NCI-H82 (cell line): ENCODE data around the gene C2CD2L.
"Not testable (repeated sequence)": the region's sequence is repeated elsewhere in the genome, so short reads cannot be mapped to it uniquely, and the experiment has no call there.

ENCODE experiments used
- DNase-seq: peaks from one replicate; lab custom pipeline; 2025; lab: John Stamatoyannopoulos, UW

The C2CD2L gene

GRCh38 chr11:119106564-119107537 is at the start of gene C2CD2L:
Gene C2CD2L, plus strand, starts transcription at chr11:119107344. Its CDS starts 398 bp downstream, at chr11:119107742.
- DNase-seq, result peak; percentile 93

GRCh38 chr11:119059128-119059527 is 48.0 kb upstream of the C2CD2L start:
- DNase-seq, result not testable (repeated sequence)

DNA sequence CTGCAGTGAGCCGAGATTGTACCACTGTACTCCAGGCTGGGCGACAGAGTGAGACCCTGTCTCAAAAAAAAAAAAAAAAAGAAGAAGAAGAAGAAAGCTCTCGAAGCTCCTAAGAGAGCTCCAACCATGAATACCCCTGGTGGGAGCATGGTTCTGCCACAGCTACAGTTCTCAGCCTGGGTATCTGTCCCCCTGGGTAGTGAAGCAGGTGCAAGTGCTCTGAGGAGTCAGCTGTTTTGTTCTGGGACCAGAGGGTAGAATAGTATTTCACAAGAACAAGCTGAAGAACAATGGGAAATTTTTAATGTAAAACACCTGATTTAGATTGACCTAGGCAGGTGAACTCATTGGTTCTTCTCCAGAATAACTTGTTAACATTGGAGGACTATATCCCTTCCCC is 45.9 kb upstream of the C2CD2L start:
- no peak for DNase-seq

- DNase-seq, result no peak
Measured at GRCh38 chr11:119062779-119063178, 44.4 kb upstream of the C2CD2L start.

GRCh38 chr11:119065369-119065768 is 41.8 kb upstream of the C2CD2L start:
- DNase-seq, result peak; percentile 44

GRCh38 chr11:119067371-119068222 is 39.5 kb upstream of the C2CD2L start, which contains the start of gene VPS11:
Gene VPS11, plus strand, starts transcription at chr11:119067818. Its CDS starts 6 bp downstream, at chr11:119067824.
- peak; percentile 95 for DNase-seq

GRCh38 chr11:119077839-119078238 is 29.3 kb upstream of the C2CD2L start:
- DNase-seq, result no peak

DNA sequence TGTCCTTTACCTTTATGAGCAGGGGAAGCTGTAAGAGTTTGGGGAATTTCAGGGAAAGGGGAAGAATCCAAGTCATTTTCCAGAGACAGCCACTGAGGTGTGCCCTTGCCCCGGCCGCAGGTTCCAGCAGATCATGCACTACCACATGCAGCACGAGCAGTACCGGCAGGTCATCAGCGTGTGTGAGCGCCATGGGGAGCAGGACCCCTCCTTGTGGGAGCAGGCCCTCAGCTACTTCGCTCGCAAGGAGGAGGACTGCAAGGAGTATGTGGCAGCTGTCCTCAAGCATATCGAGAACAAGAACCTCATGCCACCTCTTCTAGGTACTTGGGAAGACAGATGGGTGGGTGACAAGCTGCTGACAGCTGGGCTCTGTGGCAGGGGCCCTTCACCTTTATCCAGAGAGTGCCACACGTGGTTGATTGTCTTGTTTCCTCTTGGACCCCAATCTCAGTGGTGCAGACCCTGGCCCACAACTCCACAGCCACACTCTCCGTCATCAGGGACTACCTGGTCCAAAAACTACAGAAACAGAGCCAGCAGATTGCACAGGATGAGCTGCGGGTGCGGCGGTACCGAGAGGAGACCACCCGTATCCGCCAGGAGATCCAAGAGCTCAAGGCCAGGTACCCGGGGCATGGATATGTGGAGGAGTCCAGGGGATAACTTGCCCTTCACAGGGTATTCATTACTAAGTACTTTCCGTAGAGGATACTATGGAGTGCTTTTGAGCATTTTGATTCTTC is 28.3 kb upstream of the C2CD2L start:
- no peak for DNase-seq

DNA sequence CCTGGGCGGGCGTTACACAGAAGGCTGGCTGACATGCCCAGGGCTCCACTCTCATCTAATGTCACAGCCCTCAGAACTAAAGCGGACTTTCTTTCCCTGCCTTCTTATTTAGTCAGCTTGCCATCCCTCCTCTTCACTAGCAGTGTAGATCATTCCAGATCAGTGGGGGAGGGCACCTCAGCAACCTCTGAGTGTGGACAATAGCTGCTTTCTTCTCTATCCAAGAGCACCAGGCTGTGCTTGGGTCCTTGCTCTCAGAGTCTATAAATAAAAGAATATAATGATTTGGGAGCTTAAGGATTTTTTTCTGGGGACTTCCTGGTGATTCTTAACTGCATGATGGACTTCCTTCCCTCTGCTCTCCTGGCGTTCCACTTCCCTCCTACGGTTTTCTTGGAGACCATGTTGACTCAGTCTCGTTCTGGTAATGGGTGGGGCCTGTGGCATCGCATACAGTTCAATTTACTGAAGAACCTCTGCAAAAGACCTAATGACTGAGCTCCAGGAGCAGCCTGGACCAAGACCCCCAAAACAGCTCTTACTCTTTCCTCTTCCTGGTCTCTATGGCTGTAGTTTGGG is 25.4 kb upstream of the C2CD2L start:
- DNase-seq, result no peak

GRCh38 chr11:119084663-119085436 is 22.3 kb upstream of the C2CD2L start, which contains the start of gene HMBS:
Gene HMBS, plus strand, starts transcription at chr11:119084881. Its CDS starts 153 bp downstream, at chr11:119085034.
- peak; percentile 95 for DNase-seq

DNA sequence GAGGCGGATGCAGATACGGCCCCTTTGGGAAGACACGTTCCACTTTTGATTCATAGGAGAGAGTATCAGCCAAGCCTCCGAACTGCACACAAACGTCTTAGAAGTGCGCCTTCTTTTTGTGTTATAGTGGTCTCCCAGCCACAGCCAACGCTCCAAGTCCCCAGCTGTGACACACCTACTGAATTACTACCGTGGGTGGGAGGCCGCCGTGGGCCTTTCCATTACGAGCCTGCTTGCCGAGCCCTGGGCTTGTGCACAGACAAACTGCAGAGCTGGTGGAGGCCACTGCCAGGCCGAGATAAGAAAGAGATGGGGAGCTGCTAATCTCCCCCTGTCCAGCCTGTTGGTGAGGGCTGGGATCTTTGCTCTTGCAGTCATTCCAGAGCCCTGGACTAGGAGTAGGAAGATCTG is 21.7 kb upstream of the C2CD2L start:
- DNase-seq, result no peak

GRCh38 chr11:119087123-119087522 is 20.0 kb upstream of the C2CD2L start:
- DNase-seq, result no peak

DNA sequence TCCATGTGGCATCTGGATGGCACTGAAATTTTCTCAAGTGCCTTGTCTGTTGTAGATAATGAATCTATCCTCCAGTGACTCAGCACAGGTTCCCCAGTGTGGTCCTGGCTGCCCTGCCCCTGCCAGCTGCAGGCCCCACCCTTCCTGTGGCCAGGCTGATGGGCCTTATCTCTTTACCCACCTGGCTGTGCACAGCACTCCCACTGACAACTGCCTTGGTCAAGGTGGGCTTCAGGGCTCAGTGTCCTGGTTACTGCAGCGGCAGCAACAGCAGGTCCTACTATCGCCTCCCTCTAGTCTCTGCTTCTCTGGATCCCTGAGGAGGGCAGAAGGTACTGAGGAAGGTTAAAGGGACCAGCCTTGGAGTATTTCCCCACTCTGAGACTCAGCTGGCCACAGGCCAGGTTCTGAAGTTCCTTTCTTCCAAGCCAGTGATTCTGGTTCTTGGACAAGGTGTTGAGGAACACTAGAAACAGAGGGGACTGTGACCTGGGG is 19.4 kb upstream of the C2CD2L start:
- no peak for DNase-seq

GRCh38 chr11:119088406-119088805 is 18.7 kb upstream of the C2CD2L start:
- no peak for DNase-seq

GRCh38 chr11:119089319-119089718 is 17.8 kb upstream of the C2CD2L start:
- peak; percentile 63 for DNase-seq

DNA sequence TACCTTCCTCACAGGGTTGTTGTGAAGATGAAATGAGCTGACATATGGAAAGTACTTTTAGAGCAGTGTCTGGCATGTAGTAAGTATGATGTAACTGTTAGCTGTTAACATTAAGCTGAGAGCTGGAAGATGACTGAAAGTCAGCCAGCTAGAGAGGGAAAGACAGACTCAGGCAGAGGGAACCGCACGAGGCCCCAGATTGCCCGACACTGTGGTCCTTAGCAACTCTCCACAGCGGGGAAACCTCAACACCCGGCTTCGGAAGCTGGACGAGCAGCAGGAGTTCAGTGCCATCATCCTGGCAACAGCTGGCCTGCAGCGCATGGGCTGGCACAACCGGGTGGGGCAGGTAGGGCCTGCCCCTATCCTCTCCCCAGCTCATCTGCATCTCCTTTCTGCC is 16.0 kb upstream of the C2CD2L start:
- peak; percentile 39 for DNase-seq

DNA sequence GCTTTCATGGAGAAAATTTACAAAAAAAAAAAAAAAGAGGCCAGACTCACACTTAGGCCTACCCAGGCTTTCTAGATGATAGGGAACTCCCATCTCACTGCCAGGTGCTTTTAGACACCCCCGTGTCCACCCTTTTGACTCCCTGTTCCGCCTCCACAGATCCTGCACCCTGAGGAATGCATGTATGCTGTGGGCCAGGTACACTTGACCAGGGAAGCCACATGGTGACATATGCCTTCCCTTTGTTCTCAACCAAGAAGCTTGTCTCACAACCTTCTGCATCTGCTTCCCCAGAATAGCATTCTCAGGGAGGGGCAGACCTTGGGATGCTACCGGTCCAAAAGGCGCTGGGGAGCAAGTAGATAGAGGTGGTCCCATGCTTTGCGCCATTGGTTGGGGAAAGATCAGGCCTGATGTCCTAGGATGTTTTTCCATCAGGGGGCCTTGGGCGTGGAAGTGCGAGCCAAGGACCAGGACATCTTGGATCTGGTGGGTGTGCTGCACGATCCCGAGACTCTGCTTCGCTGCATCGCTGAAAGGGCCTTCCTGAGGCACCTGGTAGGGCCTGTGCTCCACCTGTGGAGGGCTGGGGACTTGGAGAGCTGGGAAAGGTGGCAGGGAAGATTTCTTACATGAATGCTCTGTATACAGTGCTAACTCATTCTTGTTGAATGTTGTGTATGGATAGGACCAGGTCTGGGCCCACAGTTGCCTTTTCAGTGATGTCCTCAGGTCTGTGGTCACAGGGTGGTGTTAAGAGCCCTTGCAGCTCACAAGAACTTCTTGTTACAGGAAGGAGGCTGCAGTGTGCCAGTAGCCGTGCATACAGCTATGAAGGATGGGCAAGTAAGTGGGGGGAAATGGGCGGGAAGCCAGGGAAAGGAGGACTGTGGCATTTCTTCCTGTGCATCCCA is 14.9 kb upstream of the C2CD2L start:
- peak; percentile 50 for DNase-seq

DNA sequence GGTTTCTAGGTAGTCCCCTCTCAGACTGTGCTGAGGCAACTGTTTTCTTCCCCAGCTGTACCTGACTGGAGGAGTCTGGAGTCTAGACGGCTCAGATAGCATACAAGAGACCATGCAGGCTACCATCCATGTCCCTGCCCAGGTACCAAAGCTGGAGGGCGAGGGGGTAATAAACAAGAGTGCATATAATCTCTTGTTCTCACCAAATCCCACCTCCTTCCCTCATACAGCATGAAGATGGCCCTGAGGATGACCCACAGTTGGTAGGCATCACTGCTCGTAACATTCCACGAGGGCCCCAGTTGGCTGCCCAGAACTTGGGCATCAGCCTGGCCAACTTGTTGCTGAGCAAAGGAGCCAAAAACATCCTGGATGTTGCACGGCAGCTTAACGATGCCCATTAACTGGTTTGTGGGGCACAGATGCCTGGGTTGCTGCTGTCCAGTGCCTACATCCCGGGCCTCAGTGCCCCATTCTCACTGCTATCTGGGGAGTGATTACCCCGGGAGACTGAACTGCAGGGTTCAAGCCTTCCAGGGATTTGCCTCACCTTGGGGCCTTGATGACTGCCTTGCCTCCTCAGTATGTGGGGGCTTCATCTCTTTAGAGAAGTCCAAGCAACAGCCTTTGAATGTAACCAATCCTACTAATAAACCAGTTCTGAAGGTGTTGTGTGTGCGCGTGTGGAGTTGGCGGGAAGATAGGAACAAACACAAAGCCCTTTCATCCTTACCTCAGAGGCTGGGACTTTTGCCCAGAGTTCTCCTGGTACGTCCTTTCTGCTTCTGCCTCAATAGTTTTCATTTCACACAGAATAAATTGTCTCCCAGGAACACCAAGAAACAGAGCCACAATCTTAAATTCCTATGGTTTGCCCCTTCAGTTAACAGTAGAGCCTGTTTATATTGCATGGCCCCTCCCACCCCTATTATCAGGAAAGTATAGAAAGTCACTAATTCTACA is 14.0 kb upstream of the C2CD2L start:
- peak; percentile 34 for DNase-seq
